ENCODE results near the gene SGK1. TPM values are rescaled to one million over a fixed set of nuclear protein-coding genes. Genes with fewer than 3 reads are reported as not detected.
A peak's percentile ranks its signal among the peaks of the same experiment; 100 is the strongest.

SGK1 gene
- total RNA-seq, 3 donors from 2014 or later (not counting 1 experiment from before 2014, with no cell fraction given) = 31.8 to 89.6 (median 33.3) TPM

DNA sequence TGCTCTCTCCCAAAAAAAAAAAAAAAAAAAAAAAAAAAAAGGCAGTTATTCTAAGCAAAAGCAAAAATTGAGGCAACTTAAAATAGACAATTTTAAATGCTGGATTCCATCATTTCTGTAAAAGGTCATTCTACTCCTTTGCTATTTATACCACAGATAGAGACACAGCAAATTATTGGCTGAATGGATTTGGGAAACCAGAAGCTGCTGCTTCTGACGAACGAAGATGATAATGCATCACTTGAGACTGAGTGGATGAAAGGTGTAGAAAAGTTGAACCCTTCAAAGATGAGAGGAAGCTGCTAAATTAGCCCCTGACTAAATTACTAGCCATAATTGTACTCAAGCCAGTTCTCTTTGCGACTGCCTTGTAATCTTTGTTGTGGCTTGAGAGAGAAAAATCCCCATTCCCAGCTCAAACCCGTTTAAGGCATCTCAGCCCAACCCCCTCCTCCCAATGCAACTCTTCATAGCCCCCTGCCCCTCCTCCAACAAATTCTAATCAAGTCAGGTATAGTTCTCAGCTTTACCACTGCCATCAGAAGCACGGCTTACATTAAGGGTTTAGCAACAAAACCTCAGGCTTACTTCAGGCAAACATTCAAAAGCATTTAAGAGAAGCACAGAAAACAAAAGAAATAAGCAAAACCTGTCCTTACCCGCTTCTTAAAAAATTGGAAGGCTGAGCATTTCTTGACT lies 1.0 kb downstream of the SGK1 start:
- TF ChIP-seq, protein P1, sequence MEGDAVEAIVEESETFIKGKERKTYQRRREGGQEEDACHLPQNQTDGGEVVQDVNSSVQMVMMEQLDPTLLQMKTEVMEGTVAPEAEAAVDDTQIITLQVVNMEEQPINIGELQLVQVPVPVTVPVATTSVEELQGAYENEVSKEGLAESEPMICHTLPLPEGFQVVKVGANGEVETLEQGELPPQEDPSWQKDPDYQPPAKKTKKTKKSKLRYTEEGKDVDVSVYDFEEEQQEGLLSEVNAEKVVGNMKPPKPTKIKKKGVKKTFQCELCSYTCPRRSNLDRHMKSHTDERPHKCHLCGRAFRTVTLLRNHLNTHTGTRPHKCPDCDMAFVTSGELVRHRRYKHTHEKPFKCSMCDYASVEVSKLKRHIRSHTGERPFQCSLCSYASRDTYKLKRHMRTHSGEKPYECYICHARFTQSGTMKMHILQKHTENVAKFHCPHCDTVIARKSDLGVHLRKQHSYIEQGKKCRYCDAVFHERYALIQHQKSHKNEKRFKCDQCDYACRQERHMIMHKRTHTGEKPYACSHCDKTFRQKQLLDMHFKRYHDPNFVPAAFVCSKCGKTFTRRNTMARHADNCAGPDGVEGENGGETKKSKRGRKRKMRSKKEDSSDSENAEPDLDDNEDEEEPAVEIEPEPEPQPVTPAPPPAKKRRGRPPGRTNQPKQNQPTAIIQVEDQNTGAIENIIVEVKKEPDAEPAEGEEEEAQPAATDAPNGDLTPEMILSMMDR (IDR thresholded peaks at IDR 0.05) = no peak
- Mint-ChIP-seq H3K27ac (no peak overlapping the region), H3K4me1 (peaks cover 7 to 11% of the 10 kb centered on the region in 2 donors), H3K36me3 (no peaks in the 10 kb centered on the region), H3K4me3 (no peak overlapping the region), H3K9me3 (no peaks in the 10 kb centered on the region), H3K27me3 (ENCODE audit: low read depth in 2 of 2) (peaks cover 47 to 69% of the 10 kb centered on the region in 2 donors)
- peaks cover 20% of the 10 kb centered on the region for H3K27me3 ChIP-seq (ENCODE audit: control insufficient read depth, insufficient read depth, low read length)
- peaks cover 8% of the 10 kb centered on the region for H3K4me1 ChIP-seq (ENCODE audit: control insufficient read depth, insufficient read depth, low read length)
- 63% methylated on average over 6 of the region's 6 CpGs for WGBS (ENCODE audit: insufficient coverage)
- H3K9me3 ChIP-seq (ENCODE audit: control insufficient read depth, insufficient read depth, low read length) = no peaks in the 10 kb centered on the region
- intact Hi-C loops (cut with micrococcal nuclease) = no loop called here
- H3K4me3 ChIP-seq (ENCODE audit: low read length) = no peak overlapping the region
- no peaks in the 10 kb centered on the region for H3K36me3 ChIP-seq (ENCODE audit: control insufficient read depth, insufficient read depth, low read length)
- ATAC-seq (no peak), DNase-seq (peak in 1 of 2 donors; percentile 18)
- H3K27ac ChIP-seq (ENCODE audit: low read length) = no peak overlapping the region

GRCh38 chr6:134315974-134316441 lies 1.9 kb downstream of the SGK1 start:
- TF ChIP-seq, protein P1 (IDR thresholded peaks at IDR 0.05) = no peak
- Mint-ChIP-seq H3K27ac (no peak overlapping the region), H3K9me3 (no peaks in the 10 kb centered on the region), H3K4me3 (no peak overlapping the region), H3K36me3 (no peaks in the 10 kb centered on the region), H3K4me1 (peaks cover 7 to 11% of the 10 kb centered on the region in 2 donors), H3K27me3 (ENCODE audit: low read depth in 2 of 2) (peaks cover 48 to 69% of the 10 kb centered on the region in 2 donors)
- intact Hi-C loops (cut with micrococcal nuclease) = no loop called here
- peak in 1 of 2 donors; percentile 13 for DNase-seq
- H3K4me3 ChIP-seq (ENCODE audit: low read length) = no peak overlapping the region
- H3K36me3 ChIP-seq (ENCODE audit: control insufficient read depth, insufficient read depth, low read length) = no peaks in the 10 kb centered on the region
- peaks cover 20% of the 10 kb centered on the region for H3K27me3 ChIP-seq (ENCODE audit: control insufficient read depth, insufficient read depth, low read length)
- 98% methylated on average over 2 of the region's 2 CpGs for WGBS (ENCODE audit: insufficient coverage)
- no peaks in the 10 kb centered on the region for H3K9me3 ChIP-seq (ENCODE audit: control insufficient read depth, insufficient read depth, low read length)
- no peak for ATAC-seq
- peaks cover 8% of the 10 kb centered on the region for H3K4me1 ChIP-seq (ENCODE audit: control insufficient read depth, insufficient read depth, low read length)
- no peak overlapping the region for H3K27ac ChIP-seq (ENCODE audit: low read length)

DNA sequence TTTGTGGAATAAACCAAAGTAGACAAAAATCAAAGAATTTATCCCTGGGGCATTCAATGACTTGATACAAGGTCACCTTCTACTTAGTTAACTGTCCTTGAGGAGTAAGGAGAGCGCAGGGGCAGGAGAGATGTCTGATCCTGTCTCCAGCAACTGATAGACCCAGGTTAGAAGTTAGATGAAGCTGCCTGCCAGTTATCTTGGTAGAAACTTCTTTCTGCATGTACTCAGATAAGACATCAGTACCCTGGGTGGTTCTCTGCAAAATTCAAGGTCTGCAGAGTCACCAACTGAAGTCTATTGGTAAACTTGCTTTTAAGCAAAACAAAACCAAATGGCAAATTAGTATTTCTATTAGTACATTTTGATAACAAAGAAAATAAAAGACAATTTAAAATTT lies 2.7 kb downstream of the SGK1 start:
- no peak for ATAC-seq
- Mint-ChIP-seq H3K4me3 (no peak overlapping the region), H3K36me3 (no peaks in the 10 kb centered on the region), H3K4me1 (peaks cover 7 to 11% of the 10 kb centered on the region in 2 donors), H3K27me3 (ENCODE audit: low read depth in 2 of 2) (peaks cover 51 to 69% of the 10 kb centered on the region in 2 donors), H3K27ac (no peak overlapping the region), H3K9me3 (no peaks in the 10 kb centered on the region)
- no peaks in the 10 kb centered on the region for H3K9me3 ChIP-seq (ENCODE audit: control insufficient read depth, insufficient read depth, low read length)
- no peak overlapping the region for H3K4me3 ChIP-seq (ENCODE audit: low read length)
- WGBS (ENCODE audit: insufficient coverage) = 100% methylated on average over 1 of the region's 1 CpG
- peaks cover 20% of the 10 kb centered on the region for H3K27me3 ChIP-seq (ENCODE audit: control insufficient read depth, insufficient read depth, low read length)
- peaks cover 8% of the 10 kb centered on the region for H3K4me1 ChIP-seq (ENCODE audit: control insufficient read depth, insufficient read depth, low read length)
- TF ChIP-seq, protein P1 (IDR thresholded peaks at IDR 0.05) = no peak
- no peak overlapping the region for H3K27ac ChIP-seq (ENCODE audit: low read length)
- DNase-seq = no peak
- intact Hi-C loops (cut with micrococcal nuclease) = no loop called here
- H3K36me3 ChIP-seq (ENCODE audit: control insufficient read depth, insufficient read depth, low read length) = no peaks in the 10 kb centered on the region
